A549 (cell line): ENCODE measurements around the gene FIBCD1. TPM values are rescaled to one million over a fixed set of nuclear protein-coding genes. Genes with fewer than 3 reads are reported as not detected.

Experiments used
- ATAC-seq, 2 experiments: fragments of 200-7000 bp in 1 of 2; fragments of >200 bp in 1 of 2; cut with Nextera tagmentation in 1 of 2; cut with Tn5 transposase in 1 of 2; 3 replicates each; pipeline versions ENCODE4 v1.8.0 to v1.9.1; 2018 to 2020; ENCODE audit warnings: mild to moderate bottlenecking in 1 of 2, moderate library complexity in 1 of 2
- CTCF ChIA-PET: fragments of 300-600 bp; sonication (Branson Sonifier 250); formaldehyde crosslinking; extraction: SDS; loops from one replicate; lab custom pipeline; 2021; ENCODE audit warnings: antibody characterized with exemption, inconsistent platforms; lab: Yijun Ruan, JAX
- POLR2A ChIA-PET: fragments of 350-600 bp; formaldehyde crosslinking; extraction: SDS; loops from one replicate; lab custom pipeline; 2021; ENCODE audit warnings: antibody characterized with exemption, inconsistent platforms; lab: Yijun Ruan, JAX
- DNase-seq, 2 experiments: peaks; one replicate each; pipeline versions ENCODE4 v3.0.0 to v3.0.0-alpha.2; 2011 to 2016; ENCODE audit warnings: low read depth in 1 of 2, low spot score in 1 of 2
- FAIRE-seq: peaks from 2 replicates; lab custom pipeline; 2011; peaks lifted over from hg19 to GRCh38; lab: Jason Lieb, UNC
- H3K27ac ChIP-seq, 2 experiments: fragments of >200 bp; sonication (Bioruptor Twin); formaldehyde crosslinking; 3 replicates each; pipeline ENCODE4 v1.5.1; 2016 to 2017
- H3K4me1 ChIP-seq: fragments of >200 bp; sonication (Bioruptor Twin); formaldehyde crosslinking; 3 replicates; pipeline ENCODE4 v1.6.1; 2016
- H3K4me2 ChIP-seq: fragments of >200 bp; sonication (Bioruptor Twin); formaldehyde crosslinking; 3 replicates; pipeline ENCODE4 v1.6.1; 2016
- H3K4me3 ChIP-seq: fragments of >200 bp; sonication (Bioruptor Twin); formaldehyde crosslinking; 3 replicates; pipeline ENCODE4 v1.5.1; 2016
- H3K9me3 ChIP-seq: fragments of >200 bp; sonication (Bioruptor Twin); formaldehyde crosslinking; 3 replicates; pipeline ENCODE4 v1.6.1; 2016
- CBX2 ChIP-seq: fragments of 200-600 bp; sonication (generic); IDR thresholded peaks from 2 replicates; pipeline ENCODE4 v1.6.1; 2016; ENCODE audit warnings: low read depth, mild to moderate bottlenecking, borderline replicate concordance
- EHMT2 ChIP-seq: fragments of 200-600 bp; sonication (generic); IDR thresholded peaks from 2 replicates; pipeline ENCODE4 v1.6.1; 2016; ENCODE audit warnings: antibody characterized with exemption, low read depth, mild to moderate bottlenecking, moderate library complexity
- FOSB ChIP-seq: fragments of 250-450 bp; sonication (Bioruptor Pico); IDR thresholded peaks from 2 replicates; pipeline ENCODE4 v1.5.0; 2020; ENCODE audit warnings: mild to moderate bottlenecking, moderate library complexity
- GATA3 ChIP-seq: IDR thresholded peaks from 2 replicates; pipeline ENCODE4 v1.6.1; 2012; ENCODE audit warnings: borderline replicate concordance
- HOXB13 ChIP-seq: fragments of 250-450 bp; sonication (Bioruptor Pico); IDR thresholded peaks from 2 replicates; pipeline ENCODE4 v1.5.0; 2020; ENCODE audit warnings: low read depth, mild to moderate bottlenecking, moderate library complexity
- MAX ChIP-seq: IDR thresholded peaks from 2 replicates; pipeline ENCODE4 v1.6.1; 2012
- NPAS2 ChIP-seq: fragments of 250-450 bp; sonication (Bioruptor Pico); IDR thresholded peaks from 2 replicates; pipeline ENCODE4 v1.8.0; 2022; ENCODE audit warnings: mild to moderate bottlenecking, moderate library complexity, borderline replicate concordance
- PHF8 ChIP-seq: fragments of 200-600 bp; sonication (generic); IDR thresholded peaks from 2 replicates; pipeline ENCODE4 v1.6.1; 2016; ENCODE audit warnings: low read depth, mild to moderate bottlenecking, antibody characterized with exemption, moderate library complexity, borderline replicate concordance
- SMC3 ChIP-seq: fragments of >200 bp; sonication (Bioruptor Twin); formaldehyde crosslinking; IDR thresholded peaks from 3 replicates; pipeline ENCODE4 v1.6.1; 2018; ENCODE audit warnings: inconsistent platforms
- TFCP2L1 ChIP-seq: fragments of 250-450 bp; sonication (Bioruptor Pico); IDR thresholded peaks from 2 replicates; pipeline ENCODE4 v1.5.0; 2021; ENCODE audit warnings: mild to moderate bottlenecking
- USF2 ChIP-seq: fragments of 450-650 bp; IDR thresholded peaks from 2 replicates; pipeline ENCODE4 v1.6.1; 2014; ENCODE audit warnings: antibody characterized with exemption
- WGBS: methylation state at CpG from one replicate; pipeline ENCODE4 v1.1.6; 2017; ENCODE audit errors: missing lambda C conversion rate; 5-methylcytosine and 5-hydroxymethylcytosine counted together
- polyA plus RNA-seq, 4 experiments: library from polyadenylated mRNA; depleted of rRNA in 3 of 4; stranded (reverse); fragments of >200 nt; fragmentation: RNase III in 1 of 4; extraction: RNeasy Plus Mini Kit Qiagen cat#74134 plus additional on column Dnase treatment in 1 of 4; gene quantifications; 2 replicates in 3 of 4; 3 replicates in 1 of 4; pipeline ENCODE4 v1.2.3, GENCODE V29; 2011 to 2017

FIBCD1 gene
- polyA plus RNA-seq, 2 of the 4 experiments (the other 2 are of a cell fraction), result 4.8 to 4.9 TPM

- Histone ChIP-seq H3K27ac (no peak overlapping the region), H3K9me3 (no peaks in the 10 kb centered on the region), H3K4me1 (no peaks in the 10 kb centered on the region), H3K4me2 (no peak overlapping the region), H3K4me3 (no peak overlapping the region)
- no peak for TF ChIP-seq GATA3
- no peak for TF ChIP-seq MAX
- TF ChIP-seq FOSB (CRISPR knock-in tag), result no peak
- TF ChIP-seq EHMT2, result no peak
- ATAC-seq (no peak), DNase-seq (no peak), FAIRE-seq (no peak)
- ChIA-PET POLR2A (no interaction called here), CTCF (interaction anchor here (0.6 to 4.1 kb wide), 6 partner anchors 9 to 144 kb away, joined by 3 to 22 read pairs (median 4); no protein-coding TSS in a partner anchor)
- WGBS, result 61% methylated on average over 12 of the region's 27 CpGs
Observed at GRCh38 chr9:130902204-130903185, 36.6 kb downstream of the FIBCD1 start.

DNA sequence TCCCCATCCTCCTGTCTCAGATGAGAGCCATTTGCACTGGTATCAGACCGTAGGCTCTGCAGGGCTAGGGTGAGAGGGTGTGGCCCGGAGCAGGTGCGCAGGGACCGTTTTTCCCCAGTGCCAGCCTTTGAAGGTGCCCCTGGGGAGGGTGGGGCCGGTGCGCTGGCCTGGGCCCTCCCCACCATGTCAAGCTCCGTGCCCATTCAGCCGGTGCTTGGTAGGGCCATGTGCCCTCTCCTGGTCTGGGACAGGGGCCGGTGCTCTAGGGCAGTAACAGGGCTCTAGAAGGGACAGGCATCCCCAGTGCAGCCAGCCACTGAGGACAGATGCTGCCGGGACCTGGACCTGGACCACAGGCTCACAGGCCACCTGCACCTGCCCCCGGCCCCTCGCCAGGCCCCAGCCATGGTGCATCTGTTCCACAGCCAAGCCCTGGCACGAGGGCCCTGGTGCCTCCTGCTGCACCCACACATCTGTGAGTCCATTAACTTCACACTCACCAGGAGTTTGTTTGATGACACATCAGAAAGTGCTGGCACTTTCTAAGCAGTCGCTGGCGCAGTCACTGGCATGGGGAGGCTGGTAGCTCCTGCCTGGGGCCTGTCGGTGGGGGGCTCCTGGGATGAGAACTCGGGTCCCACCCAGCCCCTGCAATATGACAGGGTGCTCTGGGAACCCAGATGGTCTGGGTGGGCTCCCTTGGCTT lies 37.4 kb downstream of the FIBCD1 start:
- no peak overlapping the region for H3K27ac ChIP-seq
- 58% methylated on average over 10 of the region's 17 CpGs for WGBS
- H3K4me2 ChIP-seq, result no peak overlapping the region
- POLR2A ChIA-PET, result no interaction called here
- no peak overlapping the region for H3K4me3 ChIP-seq
- ATAC-seq (peak in 1 of 2 experiments; percentile 9; a peak in 1 of 6 replicates), FAIRE-seq (no peak), DNase-seq (no peak)
- no peaks in the 10 kb centered on the region for H3K4me1 ChIP-seq
- no peak for TF ChIP-seq PHF8
- TF ChIP-seq SMC3, result no peak
- TF ChIP-seq NPAS2, result no peak
- TF ChIP-seq CBX2, result no peak
- TF ChIP-seq, all 56 proteins: peak for 0
- CTCF ChIA-PET, result interaction anchor here (0.9 to 4.1 kb wide), 8 partner anchors 8 to 97 kb away, joined by 3 to 22 read pairs (median 4); no protein-coding TSS in a partner anchor
- no peaks in the 10 kb centered on the region for H3K9me3 ChIP-seq

- DNase-seq, result no peak
- 73% methylated on average over 11 of the region's 17 CpGs for WGBS
- H3K4me2 ChIP-seq, result no peak overlapping the region
- FAIRE-seq, result no peak
- no peak; a peak in 1 of 6 replicates for ATAC-seq
- no peak overlapping the region for H3K4me3 ChIP-seq
- POLR2A ChIA-PET, result no interaction called here
- H3K9me3 ChIP-seq, result no peaks in the 10 kb centered on the region
- CTCF ChIA-PET, result interaction anchor here (0.6 to 4.1 kb wide), 12 partner anchors 10 to 146 kb away, joined by 3 to 22 read pairs (median 5); no protein-coding TSS in a partner anchor
- TF ChIP-seq TFCP2L1 (CRISPR knock-in tag) (no peak), USF2 (no peak), MAX (no peak), GATA3 (no peak), NPAS2 (no peak), PHF8 (no peak), HOXB13 (CRISPR knock-in tag) (no peak)
- no peak overlapping the region for H3K27ac ChIP-seq
- no peaks in the 10 kb centered on the region for H3K4me1 ChIP-seq
Observed at GRCh38 chr9:130900701-130901497, 38.1 kb downstream of the FIBCD1 start.
